CD8-positive, alpha-beta memory T cell (primary cell): ENCODE data around the gene TMEM150B. TPM values are rescaled to one million over a fixed set of nuclear protein-coding genes. Genes with fewer than 3 reads are reported as not detected.
A peak's percentile ranks its signal among the peaks of the same experiment; 100 is the strongest.

Experiments
- CTCF ChIA-PET: fragments of 350-600 bp; sonication (Branson Sonifier 250); formaldehyde crosslinking; loops from one replicate; lab custom pipeline; 2021; ENCODE audit warnings: antibody characterized with exemption; lab: Charles Lee
- POLR2A ChIA-PET: fragments of 350-600 bp; sonication (Branson Sonifier 250); formaldehyde crosslinking; loops from one replicate; lab custom pipeline; 2021; ENCODE audit warnings: antibody characterized with exemption; lab: Charles Lee
- DNase-seq, 5 donors: peaks; one replicate each; pipeline versions ENCODE4 v3.0.0 to v3.0.0-alpha.2; 2020 to 2022; ENCODE audit warnings: mixed read lengths in 1 of 5
- H3K27ac ChIP-seq: one replicate; pipeline ENCODE4 v1.7.0; 2013; ENCODE audit warnings: low read depth, mild to moderate bottlenecking, low read length, moderate library complexity
- H3K27me3 ChIP-seq: 2 replicates; pipeline ENCODE4 v1.7.0; 2013; ENCODE audit warnings: low read length, mild to moderate bottlenecking; ENCODE audit not compliant: insufficient read depth, poor library complexity, severe bottlenecking
- H3K36me3 ChIP-seq: 2 replicates; pipeline ENCODE4 v1.7.0; 2013; ENCODE audit warnings: mild to moderate bottlenecking, low read length, moderate library complexity; ENCODE audit not compliant: insufficient read depth
- H3K4me1 ChIP-seq: 2 replicates; pipeline ENCODE4 v1.7.0; 2013; ENCODE audit warnings: mild to moderate bottlenecking, low read length, moderate library complexity; ENCODE audit not compliant: insufficient read depth
- H3K4me3 ChIP-seq: 2 replicates; pipeline ENCODE4 v1.7.0; 2013; ENCODE audit warnings: mild to moderate bottlenecking, low read length
- H3K9me3 ChIP-seq: 2 replicates; pipeline ENCODE4 v1.7.0; 2013; ENCODE audit warnings: mild to moderate bottlenecking, low read length
- H3K27ac Mint-ChIP-seq, 8 donors: one replicate each; pipeline ENCODE4 v1.8.0; 2020 to 2021; ENCODE audit warnings: mixed read lengths in 8 of 8, mild to moderate bottlenecking in 6 of 8, inconsistent platforms in 3 of 8, moderate library complexity in 3 of 8
- H3K27me3 Mint-ChIP-seq, 2 donors: one replicate each; pipeline ENCODE4 v1.8.0; 2020 to 2021; ENCODE audit warnings: mixed read lengths in 2 of 2, mild to moderate bottlenecking in 1 of 2, moderate library complexity in 1 of 2
- H3K36me3 Mint-ChIP-seq, 3 donors: one replicate each; pipeline ENCODE4 v1.8.0; 2020 to 2021; ENCODE audit warnings: mixed read lengths in 3 of 3, inconsistent platforms in 1 of 3, mild to moderate bottlenecking in 1 of 3
- H3K4me1 Mint-ChIP-seq, 3 donors: one replicate each; pipeline ENCODE4 v1.8.0; 2020 to 2021; ENCODE audit warnings: mixed read lengths in 3 of 3, inconsistent platforms in 1 of 3, mild to moderate bottlenecking in 1 of 3
- H3K4me3 Mint-ChIP-seq, 7 donors: one replicate each; pipeline ENCODE4 v1.8.0; 2020 to 2021; ENCODE audit warnings: mixed read lengths in 7 of 7, mild to moderate bottlenecking in 6 of 7, moderate library complexity in 4 of 7, inconsistent platforms in 2 of 7
- H3K9me3 Mint-ChIP-seq, 5 donors: one replicate each; pipeline ENCODE4 v1.8.0; 2020 to 2022; ENCODE audit warnings: mixed read lengths in 5 of 5, mild to moderate bottlenecking in 3 of 5, moderate library complexity in 2 of 5, inconsistent platforms in 1 of 5
- polyA plus RNA-seq: library from polyadenylated mRNA; unstranded; fragments of 300-500 nt; fragmentation: Illumina TruSeq; gene quantifications from one replicate; pipeline ENCODE4 v1.2.3, GENCODE V29; 2021
- total RNA-seq, 2 experiments: library from RNA; stranded (reverse); gene quantifications; one replicate each; pipeline ENCODE4 v1.2.3, GENCODE V29; 2021

TMEM150B gene
- total and polyA plus RNA-seq, 3 experiments from 2014 or later: 0.53 TPM; not detected in 2

DNA sequence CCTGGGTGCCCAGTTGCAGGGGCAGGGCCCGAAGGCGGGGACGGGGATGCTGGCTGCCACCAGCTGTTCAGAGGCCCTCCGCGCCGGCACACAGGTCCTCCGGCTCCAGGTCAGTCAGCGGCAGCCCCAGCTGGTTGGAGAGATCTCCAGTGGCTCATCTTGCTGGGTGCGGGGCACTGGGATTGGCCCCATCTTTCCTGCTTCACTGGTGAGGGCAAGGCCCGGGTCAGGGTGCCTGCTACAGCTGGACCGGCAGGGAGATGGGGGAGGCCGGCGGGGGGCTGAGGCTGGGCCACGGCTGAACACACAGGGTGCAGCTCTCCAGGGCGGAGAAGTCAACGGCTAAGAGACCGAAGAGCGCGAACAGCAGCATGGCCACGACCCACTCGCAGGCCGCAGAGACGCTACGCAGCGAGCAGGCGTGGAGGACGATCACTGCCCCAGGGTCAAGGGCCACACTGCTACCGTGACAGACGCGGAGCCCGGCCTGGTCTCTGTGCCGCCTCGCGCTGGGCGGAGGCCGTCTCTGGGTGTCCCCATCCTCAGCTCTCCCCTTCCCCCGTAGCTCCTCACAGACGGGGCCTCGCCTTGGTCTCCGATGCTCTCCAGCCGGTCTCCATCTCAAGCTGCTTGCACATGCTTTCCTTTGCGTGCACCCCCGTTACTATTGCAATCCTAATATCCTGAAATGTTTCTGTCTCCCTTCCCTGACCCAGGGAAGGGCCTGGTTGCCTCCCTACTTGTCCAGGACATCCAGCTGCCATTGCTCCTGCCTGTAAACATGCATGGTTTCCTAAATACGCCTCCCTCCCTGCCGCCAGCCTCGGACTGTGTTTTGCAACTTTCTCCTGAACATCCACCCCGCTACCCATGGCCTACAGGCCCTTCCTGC, 12.3 kb downstream of the TMEM150B start:
- Mint-ChIP-seq H3K4me1 (no peaks in the 10 kb centered on the region), H3K9me3 (no peaks in the 10 kb centered on the region), H3K4me3 (no peak overlapping the region), H3K27me3 (no peaks in the 10 kb centered on the region), H3K27ac (no peak overlapping the region), H3K36me3 (no peaks in the 10 kb centered on the region)
- H3K36me3 ChIP-seq: no peaks in the 10 kb centered on the region
- no peaks in the 10 kb centered on the region for H3K27me3 ChIP-seq
- POLR2A ChIA-PET: interaction anchor here (0.7 kb wide), 1 partner anchor 27 kb away, joined by 3 read pairs; the partner anchor contains the start of gene KMT5C
- H3K4me1 ChIP-seq: no peaks in the 10 kb centered on the region
- CTCF ChIA-PET: interaction anchor here (1.5 to 1.6 kb wide), 2 partner anchors 11 to 20 kb away, joined by 5 read pairs; no protein-coding TSS in a partner anchor
- no peak overlapping the region for H3K27ac ChIP-seq
- no peak for DNase-seq
- no peak overlapping the region for H3K4me3 ChIP-seq
- H3K9me3 ChIP-seq: no peaks in the 10 kb centered on the region

DNA sequence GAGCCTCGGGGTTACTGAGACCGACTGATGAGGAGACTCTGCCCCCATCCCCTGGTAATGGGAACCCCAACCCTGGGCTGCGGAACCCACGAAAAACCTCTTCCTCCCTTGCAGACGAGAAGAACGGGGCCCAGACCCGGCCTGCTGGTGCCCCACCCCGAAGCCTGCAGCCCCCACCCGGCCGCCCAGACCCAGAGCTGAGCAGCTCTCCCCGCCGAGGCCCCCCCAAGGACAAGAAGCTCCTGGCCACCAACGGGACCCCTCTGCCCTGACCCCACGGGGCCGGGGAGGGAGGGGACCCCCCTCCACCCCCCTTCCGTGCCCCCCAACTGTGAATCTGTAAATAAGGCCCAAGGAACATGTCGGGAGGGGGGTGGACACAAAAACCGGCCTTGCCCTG, 13.3 kb downstream of the TMEM150B start:
- Histone ChIP-seq H3K4me1 (no peaks in the 10 kb centered on the region), H3K9me3 (no peaks in the 10 kb centered on the region), H3K36me3 (no peaks in the 10 kb centered on the region), H3K4me3 (no peak overlapping the region), H3K27ac (no peak overlapping the region), H3K27me3 (no peaks in the 10 kb centered on the region)
- Mint-ChIP-seq H3K4me1 (no peaks in the 10 kb centered on the region), H3K27ac (no peak overlapping the region), H3K4me3 (no peak overlapping the region), H3K9me3 (no peaks in the 10 kb centered on the region), H3K27me3 (no peaks in the 10 kb centered on the region), H3K36me3 (no peaks in the 10 kb centered on the region)
- ChIA-PET CTCF (interaction anchor here (1.5 to 1.6 kb wide), 2 partner anchors 10 to 19 kb away, joined by 5 read pairs; no protein-coding TSS in a partner anchor), POLR2A (no interaction called here)
- no peak for DNase-seq

- Mint-ChIP-seq H3K27ac (no peak overlapping the region), H3K36me3 (no peaks in the 10 kb centered on the region), H3K4me3 (no peak overlapping the region), H3K27me3 (no peaks in the 10 kb centered on the region), H3K4me1 (no peaks in the 10 kb centered on the region), H3K9me3 (no peaks in the 10 kb centered on the region)
- H3K4me1 ChIP-seq: no peaks in the 10 kb centered on the region
- ChIA-PET CTCF (interaction anchor here (1.5 to 1.6 kb wide), 2 partner anchors 10 to 19 kb away, joined by 5 read pairs; no protein-coding TSS in a partner anchor), POLR2A (no interaction called here)
- no peaks in the 10 kb centered on the region for H3K36me3 ChIP-seq
- no peaks in the 10 kb centered on the region for H3K27me3 ChIP-seq
- no peak overlapping the region for H3K4me3 ChIP-seq
- DNase-seq: no peak
- no peaks in the 10 kb centered on the region for H3K9me3 ChIP-seq
- H3K27ac ChIP-seq: no peak overlapping the region
These were observed 13.7 kb downstream of the TMEM150B start for GRCh38 chr19:55311397-55311796.

GRCh38 chr19:55310498-55310897, 14.6 kb downstream of the TMEM150B start:
- Mint-ChIP-seq H3K36me3 (no peaks in the 10 kb centered on the region), H3K27me3 (no peaks in the 10 kb centered on the region), H3K4me1 (peaks cover 0 to under 1% (median 0%) of the 10 kb centered on the region in 3 donors), H3K27ac (no peak overlapping the region), H3K9me3 (no peaks in the 10 kb centered on the region), H3K4me3 (no peak overlapping the region)
- CTCF ChIA-PET: no interaction called here
- H3K27ac ChIP-seq: no peak overlapping the region
- no peaks in the 10 kb centered on the region for H3K36me3 ChIP-seq
- no peak for DNase-seq
- no peaks in the 10 kb centered on the region for H3K27me3 ChIP-seq
- H3K9me3 ChIP-seq: no peaks in the 10 kb centered on the region
- H3K4me3 ChIP-seq: no peak overlapping the region
- POLR2A ChIA-PET: no interaction called here
- H3K4me1 ChIP-seq: no peaks in the 10 kb centered on the region

DNA sequence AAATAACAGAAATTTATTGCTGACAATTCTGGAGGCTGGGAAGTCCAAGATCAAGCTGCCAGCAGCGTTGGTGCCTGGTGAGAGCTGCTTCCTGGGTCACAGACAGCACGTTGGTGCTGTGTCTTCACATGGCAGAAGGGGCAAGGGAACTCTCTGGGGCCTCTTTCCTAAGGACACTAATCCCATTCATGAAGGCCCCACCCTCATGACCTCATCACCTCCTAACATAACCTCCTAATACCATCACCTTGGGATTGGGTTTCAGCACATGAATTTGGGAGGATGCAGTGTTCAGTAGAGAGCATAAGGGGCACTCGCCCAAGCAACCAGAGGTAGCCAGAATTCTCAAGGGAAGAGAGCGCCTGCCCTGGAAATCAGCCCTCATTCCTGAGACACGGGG, 15.7 kb downstream of the TMEM150B start:
- no peak for DNase-seq
- Mint-ChIP-seq H3K36me3 (no peaks in the 10 kb centered on the region), H3K27me3 (no peaks in the 10 kb centered on the region), H3K4me1 (peaks cover 0 to 3% (median 0%) of the 10 kb centered on the region in 3 donors), H3K4me3 (no peak overlapping the region), H3K9me3 (no peaks in the 10 kb centered on the region), H3K27ac (no peak overlapping the region)
- Histone ChIP-seq H3K27me3 (no peaks in the 10 kb centered on the region), H3K36me3 (no peaks in the 10 kb centered on the region), H3K27ac (no peak overlapping the region), H3K4me3 (no peak overlapping the region), H3K4me1 (no peaks in the 10 kb centered on the region), H3K9me3 (no peaks in the 10 kb centered on the region)
- POLR2A ChIA-PET: no interaction called here
- CTCF ChIA-PET: no interaction called here

DNA sequence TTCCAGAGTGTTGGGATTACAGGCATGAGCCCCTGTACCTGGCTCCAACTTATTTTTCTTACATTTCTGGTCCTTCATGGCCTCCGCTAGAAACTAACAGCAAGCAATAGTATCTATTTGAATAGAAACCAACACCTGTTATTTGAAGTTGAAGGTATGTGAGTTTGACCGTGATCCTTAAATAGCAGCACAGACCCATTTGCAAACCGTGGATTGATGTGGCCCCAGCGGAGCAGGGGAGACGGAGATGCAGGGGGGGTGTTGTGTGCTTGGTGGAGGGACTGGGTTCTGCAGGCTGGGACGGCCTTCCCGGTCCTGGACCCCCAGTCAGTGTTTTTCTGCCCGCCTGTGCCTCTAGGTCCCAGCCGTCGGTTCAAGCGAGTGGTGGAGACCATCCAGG, 16.9 kb downstream of the TMEM150B start:
- DNase-seq: no peak
- H3K27ac Mint-ChIP-seq: no peak overlapping the region
- H3K27ac ChIP-seq: no peak overlapping the region

DNA sequence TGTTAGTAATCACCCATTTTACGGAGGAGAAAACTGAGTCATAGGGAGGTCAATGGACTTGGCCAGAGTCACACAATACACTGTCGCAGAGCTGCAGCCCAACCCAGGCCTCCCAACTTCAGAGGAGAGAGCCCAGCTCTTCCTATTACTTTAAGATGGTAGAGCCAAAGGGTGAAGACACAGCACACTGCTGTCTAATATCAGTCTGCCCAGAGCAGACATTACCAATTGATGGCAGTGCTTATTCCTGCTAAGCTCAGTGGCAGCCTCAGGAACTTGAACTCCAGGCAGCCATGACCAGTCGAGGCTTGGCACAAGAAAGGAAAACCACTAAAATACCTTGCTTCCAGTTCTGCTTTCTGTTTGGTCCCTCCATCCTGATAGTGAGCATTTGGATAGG, 18.4 kb downstream of the TMEM150B start:
- no peak overlapping the region for H3K27ac ChIP-seq
- Mint-ChIP-seq H3K4me1 (peaks cover 4 to 7% (median 4%) of the 10 kb centered on the region in 3 donors), H3K27ac (no peak overlapping the region), H3K36me3 (no peaks in the 10 kb centered on the region), H3K4me3 (no peak overlapping the region), H3K9me3 (no peaks in the 10 kb centered on the region), H3K27me3 (no peaks in the 10 kb centered on the region)
- DNase-seq: no peak
- H3K27me3 ChIP-seq: no peaks in the 10 kb centered on the region
- H3K36me3 ChIP-seq: no peaks in the 10 kb centered on the region
- H3K9me3 ChIP-seq: no peaks in the 10 kb centered on the region
- ChIA-PET POLR2A (no interaction called here), CTCF (interaction anchor here (1.6 kb wide), 1 partner anchor 14 kb away, joined by 7 read pairs; no protein-coding TSS in a partner anchor)
- H3K4me1 ChIP-seq: peaks cover 8% of the 10 kb centered on the region
- H3K4me3 ChIP-seq: no peak overlapping the region

More for the DNA sequence above, 16.9 kb downstream of the TMEM150B start:
- no peak overlapping the region for H3K4me3 Mint-ChIP-seq
- POLR2A ChIA-PET: no interaction called here
- H3K27me3 Mint-ChIP-seq: no peaks in the 10 kb centered on the region
- H3K4me3 ChIP-seq: no peak overlapping the region
- H3K4me1 Mint-ChIP-seq: peaks cover 0 to 3% (median 0%) of the 10 kb centered on the region in 3 donors
- no peaks in the 10 kb centered on the region for H3K4me1 ChIP-seq
- H3K36me3 Mint-ChIP-seq: no peaks in the 10 kb centered on the region
- no peaks in the 10 kb centered on the region for H3K9me3 Mint-ChIP-seq
- H3K9me3 ChIP-seq: no peaks in the 10 kb centered on the region
- H3K27me3 ChIP-seq: no peaks in the 10 kb centered on the region
- CTCF ChIA-PET: interaction anchor here (1.6 kb wide), 1 partner anchor 15 kb away, joined by 7 read pairs; no protein-coding TSS in a partner anchor
- H3K36me3 ChIP-seq: no peaks in the 10 kb centered on the region

GRCh38 chr19:55305983-55306562, 19.1 kb downstream of the TMEM150B start:
- H3K27me3 Mint-ChIP-seq: no peaks in the 10 kb centered on the region
- Histone ChIP-seq H3K4me1 (peaks cover 14% of the 10 kb centered on the region), H3K4me3 (no peak overlapping the region), H3K36me3 (no peaks in the 10 kb centered on the region), H3K27me3 (no peaks in the 10 kb centered on the region), H3K27ac (no peak overlapping the region), H3K9me3 (no peaks in the 10 kb centered on the region)
- no peak overlapping the region for H3K4me3 Mint-ChIP-seq
- H3K4me1 Mint-ChIP-seq: peaks cover 7 to 11% (median 9%) of the 10 kb centered on the region in 3 donors
- DNase-seq: no peak
- H3K36me3 Mint-ChIP-seq: no peaks in the 10 kb centered on the region
- POLR2A ChIA-PET: no interaction called here
- CTCF ChIA-PET: no interaction called here
- H3K9me3 Mint-ChIP-seq: no peaks in the 10 kb centered on the region
- H3K27ac Mint-ChIP-seq: peak overlapping the region in 2 of 8 donors; percentile 43 to 82
